Stomach (tissue), 4 donors: ENCODE data around the gene SLC16A7.

Experiments
- CTCF ChIP-seq, 7 experiments: fragments of 450-650 bp in 4 of 7; fragments of 200-600 bp in 3 of 7; sonication (generic) in 3 of 7; IDR thresholded peaks; one replicate each; pipeline ENCODE4 v1.5.1; 2016 to 2019; ENCODE audit warnings: antibody characterized with exemption in 7 of 7, control low read depth in 2 of 7, mild to moderate bottlenecking in 1 of 7
- POLR2A ChIP-seq, 4 donors: fragments of 450-650 bp; IDR thresholded peaks; one replicate each; pipeline ENCODE4 v1.6.1; 2016; ENCODE audit warnings: antibody characterized with exemption in 4 of 4, control low read depth in 2 of 4, mild to moderate bottlenecking in 1 of 4, moderate library complexity in 1 of 4

GRCh38 chr12:59615392-59616165, 19.8 kb downstream of the SLC16A7 start:
- TF ChIP-seq CTCF (IDR thresholded peaks at IDR 0.05): no peak
- no peak for TF ChIP-seq POLR2A (IDR thresholded peaks at IDR 0.05)
